Trophoblast cell (in vitro differentiated cells and primary cell): ENCODE measurements around the gene MARK2.
A peak's percentile ranks its signal among the peaks of the same experiment; 100 is the strongest.

Experiments used
- DNase-seq, 2 donors: peaks; one replicate each; pipeline ENCODE4 v3.0.0-alpha.2; 2016
- H2AFZ ChIP-seq: 2 replicates; pipeline ENCODE4 v1.6.1; 2013; ENCODE audit warnings: low read length, moderate library complexity, mild to moderate bottlenecking; ENCODE audit not compliant: insufficient read depth, poor library complexity
- H2AK5ac ChIP-seq: 2 replicates; pipeline ENCODE4 v1.6.1; 2013; ENCODE audit warnings: mild to moderate bottlenecking, low read length
- H2BK120ac ChIP-seq: 2 replicates; pipeline ENCODE4 v1.6.1; 2013; ENCODE audit warnings: low read length, mild to moderate bottlenecking, moderate library complexity; ENCODE audit not compliant: insufficient read depth, poor library complexity
- H2BK12ac ChIP-seq: 2 replicates; pipeline ENCODE4 v1.6.1; 2013; ENCODE audit warnings: mild to moderate bottlenecking, low read length, moderate library complexity
- H2BK5ac ChIP-seq: 2 replicates; pipeline ENCODE4 v1.6.1; 2013; ENCODE audit warnings: low read length, low read depth, moderate library complexity, mild to moderate bottlenecking; ENCODE audit not compliant: poor library complexity
- H3K14ac ChIP-seq: 2 replicates; pipeline ENCODE4 v1.6.1; 2013; ENCODE audit warnings: mild to moderate bottlenecking, low read length
- H3K18ac ChIP-seq: 2 replicates; pipeline ENCODE4 v1.6.1; 2013; ENCODE audit warnings: mild to moderate bottlenecking, low read length
- H3K23ac ChIP-seq: 2 replicates; pipeline ENCODE4 v1.6.1; 2013; ENCODE audit warnings: low read length
- H3K27ac ChIP-seq: 2 replicates; pipeline ENCODE4 v1.5.1; 2013; ENCODE audit warnings: low read depth, mild to moderate bottlenecking, inconsistent platforms, low read length, moderate library complexity
- H3K27me3 ChIP-seq: 2 replicates; pipeline ENCODE4 v1.6.1; 2013; ENCODE audit warnings: inconsistent platforms, mild to moderate bottlenecking, low read length, moderate library complexity; ENCODE audit not compliant: insufficient read depth
- H3K36me3 ChIP-seq, 2 experiments: 1 replicate in 1 of 2; 2 replicates in 1 of 2; pipeline ENCODE4 v1.6.1; 2013; ENCODE audit warnings: low read length in 2 of 2, mild to moderate bottlenecking in 2 of 2, moderate library complexity in 1 of 2; ENCODE audit not compliant: insufficient read depth in 2 of 2, control insufficient read depth in 1 of 2
- H3K4ac ChIP-seq: 2 replicates; pipeline ENCODE4 v1.6.1; 2013; ENCODE audit warnings: low read depth, mild to moderate bottlenecking, low read length, moderate library complexity
- H3K4me1 ChIP-seq, 2 experiments: 1 replicate in 1 of 2; 2 replicates in 1 of 2; pipeline ENCODE4 v1.6.1; 2013; ENCODE audit warnings: low read length in 2 of 2, mild to moderate bottlenecking in 2 of 2, moderate library complexity in 1 of 2; ENCODE audit not compliant: insufficient read depth in 2 of 2, control insufficient read depth in 1 of 2
- H3K4me2 ChIP-seq: 2 replicates; pipeline ENCODE4 v1.6.1; 2013; ENCODE audit warnings: inconsistent platforms, mild to moderate bottlenecking, low read length, moderate library complexity
- H3K4me3 ChIP-seq: 2 replicates; pipeline ENCODE4 v1.5.1; 2013; ENCODE audit warnings: mild to moderate bottlenecking, low read depth, low read length, inconsistent platforms
- H3K79me1 ChIP-seq: one replicate; pipeline ENCODE4 v1.6.1; 2013; ENCODE audit warnings: low read length
- H3K79me2 ChIP-seq: 2 replicates; pipeline ENCODE4 v1.6.1; 2013; ENCODE audit warnings: low read length, mild to moderate bottlenecking; ENCODE audit not compliant: control insufficient read depth, insufficient read depth, poor library complexity
- H3K9ac ChIP-seq: 2 replicates; pipeline ENCODE4 v1.6.1; 2013; ENCODE audit warnings: mild to moderate bottlenecking, low read length
- H3K9me3 ChIP-seq: 2 replicates; pipeline ENCODE4 v1.6.1; 2013; ENCODE audit warnings: low read depth, mild to moderate bottlenecking, control low read depth, inconsistent platforms, low read length; ENCODE audit not compliant: insufficient read depth
- H4K12ac ChIP-seq: 2 replicates; pipeline ENCODE4 v1.6.1; 2013; ENCODE audit warnings: low read depth, mild to moderate bottlenecking, low read length, moderate library complexity
- H4K8ac ChIP-seq: 2 replicates; pipeline ENCODE4 v1.6.1; 2013; ENCODE audit warnings: low read depth, mild to moderate bottlenecking, low read length, moderate library complexity
- H4K91ac ChIP-seq: one replicate; pipeline ENCODE4 v1.6.1; 2013; ENCODE audit warnings: low read depth, mild to moderate bottlenecking, low read length, moderate library complexity
- WGBS: extraction: QIAGEN DNeasy Blood & Tissue Kit; methylation state at CpG from one replicate; pipeline ENCODE4 v1.1.7; 2013; ENCODE audit warnings: missing lambda C conversion rate; ENCODE audit not compliant: insufficient read length, insufficient coverage; ENCODE audit errors: extremely low coverage; 5-methylcytosine and 5-hydroxymethylcytosine counted together

MARK2 gene

GRCh38 chr11:63871962-63872799 lies 33.3 kb downstream of the MARK2 start:
- no peak overlapping the region for H3K4ac ChIP-seq
- H3K79me2 ChIP-seq = peaks cover 21% of the 10 kb centered on the region
- H3K4me2 ChIP-seq = peak overlapping the region; percentile 28
- no peak overlapping the region for H3K4me3 ChIP-seq
- H3K14ac ChIP-seq = no peak overlapping the region
- no CpG with 5 or more reads among the region's 11 CpGs for WGBS
- no peak overlapping the region for H4K91ac ChIP-seq
- H2BK12ac ChIP-seq = no peak overlapping the region
- H3K9ac ChIP-seq = no peak overlapping the region
- peak overlapping the region; percentile 28 for H3K27ac ChIP-seq
- H4K8ac ChIP-seq = no peak overlapping the region
- H3K23ac ChIP-seq = no peak overlapping the region
- no peaks in the 10 kb centered on the region for H3K27me3 ChIP-seq
- H3K4me1 ChIP-seq = peaks cover 31% of the 10 kb centered on the region in 2 experiments
- H2AFZ ChIP-seq = no peak overlapping the region
- no peak overlapping the region for H2BK5ac ChIP-seq
- H2BK120ac ChIP-seq = no peak overlapping the region
- H3K36me3 ChIP-seq = peaks cover 8% of the 10 kb centered on the region in 2 experiments
- H2AK5ac ChIP-seq = no peak overlapping the region
- no peaks in the 10 kb centered on the region for H3K9me3 ChIP-seq
- DNase-seq = peak; percentile 98
- peaks cover 2% of the 10 kb centered on the region for H3K79me1 ChIP-seq
- H3K18ac ChIP-seq = no peak overlapping the region
- no peak overlapping the region for H4K12ac ChIP-seq

GRCh38 chr11:63872800-63873197 lies 33.9 kb downstream of the MARK2 start:
- Histone ChIP-seq H2AK5ac (no peak overlapping the region), H3K23ac (no peak overlapping the region), H2BK120ac (no peak overlapping the region), H3K9ac (no peak overlapping the region), H3K79me2 (peaks cover 22% of the 10 kb centered on the region), H3K18ac (no peak overlapping the region), H3K36me3 (peaks cover 8% of the 10 kb centered on the region in 2 experiments), H3K4me3 (no peak overlapping the region), H2BK5ac (no peak overlapping the region), H3K4ac (peak overlapping the region; percentile 61), H4K12ac (no peak overlapping the region), H3K14ac (no peak overlapping the region), H2AFZ (no peak overlapping the region), H3K27ac (peak overlapping the region; percentile 28), H4K8ac (no peak overlapping the region), H4K91ac (no peak overlapping the region), H3K79me1 (peaks cover 2% of the 10 kb centered on the region), H2BK12ac (no peak overlapping the region), H3K4me1 (peaks cover 33 to 35% of the 10 kb centered on the region in 2 experiments), H3K9me3 (no peaks in the 10 kb centered on the region), H3K4me2 (no peak overlapping the region), H3K27me3 (no peaks in the 10 kb centered on the region)
- no peak for DNase-seq
- WGBS = no CpG with 5 or more reads among the region's 5 CpGs

DNA sequence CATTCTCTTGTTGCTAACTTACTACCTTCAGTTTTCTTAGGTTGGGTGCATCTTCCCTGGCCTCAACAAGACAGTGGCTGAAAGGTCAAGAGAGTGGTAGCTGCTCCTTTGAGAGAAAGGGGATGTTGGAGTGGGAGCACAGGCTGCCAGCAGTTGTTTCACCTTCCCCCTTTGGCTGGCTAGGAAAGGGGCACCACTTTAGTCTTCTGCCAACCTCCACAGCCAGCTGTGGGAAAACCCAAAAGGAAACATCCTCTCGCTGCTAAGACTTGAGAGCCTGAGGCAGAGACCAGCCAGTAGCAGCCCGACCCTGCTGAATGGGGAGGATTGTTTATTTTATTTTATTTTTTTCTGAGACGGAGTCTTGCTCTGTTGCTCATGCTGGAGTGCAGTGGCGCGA lies 34.4 kb downstream of the MARK2 start:
- Histone ChIP-seq H3K79me1 (peaks cover 2% of the 10 kb centered on the region), H3K36me3 (peaks cover 8% of the 10 kb centered on the region in 2 experiments), H3K4ac (peak overlapping the region; percentile 81), H4K8ac (no peak overlapping the region), H3K18ac (no peak overlapping the region), H3K4me2 (no peak overlapping the region), H2AK5ac (no peak overlapping the region), H4K91ac (no peak overlapping the region), H3K14ac (no peak overlapping the region), H3K9ac (no peak overlapping the region), H3K79me2 (peaks cover 23% of the 10 kb centered on the region), H2BK12ac (no peak overlapping the region), H3K4me3 (no peak overlapping the region), H2BK5ac (no peak overlapping the region), H3K27me3 (no peaks in the 10 kb centered on the region), H3K9me3 (no peaks in the 10 kb centered on the region), H3K4me1 (peaks cover 35 to 38% of the 10 kb centered on the region in 2 experiments), H2BK120ac (no peak overlapping the region), H3K23ac (no peak overlapping the region), H3K27ac (no peak overlapping the region), H2AFZ (no peak overlapping the region), H4K12ac (no peak overlapping the region)
- WGBS = no CpG with 5 or more reads among the region's 5 CpGs
- no peak for DNase-seq

DNA sequence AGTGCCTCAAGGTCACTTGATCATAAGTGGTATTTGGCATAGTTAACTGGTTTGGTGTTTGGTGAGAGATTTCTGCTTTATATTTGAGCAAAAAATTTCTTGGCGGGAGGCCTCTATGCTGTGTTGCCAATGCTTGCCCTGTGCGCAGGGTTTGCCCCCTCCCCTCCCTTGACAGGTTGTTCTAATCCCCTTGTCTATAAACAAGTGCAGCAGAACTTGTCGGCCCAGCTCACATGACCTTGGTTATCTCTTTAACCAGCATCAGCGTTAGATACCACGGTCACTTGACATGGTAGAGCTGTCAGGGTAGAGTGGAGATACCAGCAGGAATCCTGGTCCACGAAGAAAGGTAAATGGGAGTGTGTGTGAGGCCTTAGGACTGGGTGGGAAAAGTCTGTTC lies 35.6 kb downstream of the MARK2 start:
- no peak overlapping the region for H3K23ac ChIP-seq
- no peak overlapping the region for H4K12ac ChIP-seq
- no peaks in the 10 kb centered on the region for H3K27me3 ChIP-seq
- H4K8ac ChIP-seq = no peak overlapping the region
- no peak overlapping the region for H3K4me2 ChIP-seq
- H4K91ac ChIP-seq = no peak overlapping the region
- H3K9me3 ChIP-seq = no peaks in the 10 kb centered on the region
- no peak overlapping the region for H2BK5ac ChIP-seq
- peaks cover 8% of the 10 kb centered on the region in 2 experiments for H3K36me3 ChIP-seq
- no peak overlapping the region for H3K27ac ChIP-seq
- WGBS = no CpG with 5 or more reads among the region's 6 CpGs
- H2BK120ac ChIP-seq = no peak overlapping the region
- peak; percentile 16 to 65 for DNase-seq
- peaks cover 2% of the 10 kb centered on the region for H3K79me1 ChIP-seq
- H3K4me3 ChIP-seq = no peak overlapping the region
- no peak overlapping the region for H3K9ac ChIP-seq
- H3K18ac ChIP-seq = no peak overlapping the region
- peaks cover 28 to 31% of the 10 kb centered on the region in 2 experiments for H3K4me1 ChIP-seq
- no peak overlapping the region for H3K14ac ChIP-seq
- no peak overlapping the region for H2BK12ac ChIP-seq
- peak overlapping the region; percentile 11 for H3K4ac ChIP-seq
- H3K79me2 ChIP-seq = peaks cover 17% of the 10 kb centered on the region
- H2AK5ac ChIP-seq = no peak overlapping the region
- H2AFZ ChIP-seq = peak overlapping the region; percentile 1
